Esophagus muscularis mucosa (tissue), 4 donors: ENCODE data around the gene DOCK1.

Experiments
- CTCF ChIP-seq, 3 experiments: fragments of 200-600 bp in 2 of 3; fragments of 450-650 bp in 1 of 3; sonication (generic) in 2 of 3; IDR thresholded peaks; one replicate each; pipeline ENCODE4 v1.5.1; 2017 to 2019; ENCODE audit warnings: antibody characterized with exemption in 3 of 3, mild to moderate bottlenecking in 2 of 3, moderate library complexity in 1 of 3
- EP300 ChIP-seq: sonication (generic); formaldehyde crosslinking; IDR thresholded peaks from one replicate; pipeline ENCODE4 v1.6.1; 2017; ENCODE audit warnings: antibody characterized with exemption
- POLR2A ChIP-seq: fragments of 450-650 bp; IDR thresholded peaks from one replicate; pipeline ENCODE4 v1.6.1; 2017; ENCODE audit warnings: antibody characterized with exemption, moderate library complexity, mild to moderate bottlenecking, low read depth
- POLR2AphosphoS5 ChIP-seq, 2 donors: sonication (generic); formaldehyde crosslinking; IDR thresholded peaks; one replicate each; pipeline ENCODE4 v1.6.1; 2017; ENCODE audit warnings: antibody characterized with exemption in 2 of 2

DNA sequence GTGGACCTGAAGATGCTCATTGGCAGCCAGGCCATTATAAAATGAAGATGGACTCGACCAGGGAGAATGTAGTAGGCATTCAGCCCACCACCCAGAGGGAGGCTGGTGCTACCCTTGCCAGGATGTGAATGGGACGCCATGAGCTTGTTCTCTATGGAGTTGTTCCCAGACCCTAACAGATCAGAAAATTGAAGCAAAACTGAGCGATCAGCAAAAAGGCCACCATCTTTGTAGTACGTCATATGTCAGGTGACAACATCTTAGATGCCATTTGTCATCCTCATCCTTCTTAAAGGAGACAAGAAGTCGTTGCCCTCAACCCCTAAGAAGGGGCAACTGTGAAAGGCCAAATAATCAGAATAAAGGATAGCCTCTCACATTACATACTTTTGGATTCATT lies 61.7 kb downstream of the DOCK1 start:
- TF ChIP-seq CTCF (IDR thresholded peaks at IDR 0.05): no peak
- TF ChIP-seq POLR2AphosphoS5 (IDR thresholded peaks at IDR 0.05): no peak
- TF ChIP-seq POLR2A: no peak
- no peak for TF ChIP-seq EP300
